AG09309 (cell line): ENCODE data around the gene TRMT44.
A peak's percentile ranks its signal among the peaks of the same experiment; 100 is the strongest.

Experiments
- DNase-seq: peaks from one replicate; pipeline ENCODE4 v3.0.0-alpha.2; 2010; ENCODE audit warnings: low read depth
- H3K4me3 ChIP-seq: 2 replicates; pipeline ENCODE4 v1.5.1; 2011; ENCODE audit warnings: mild to moderate bottlenecking, low read depth, low read length, moderate library complexity; ENCODE audit not compliant: control insufficient read depth
- CTCF ChIP-seq: IDR thresholded peaks from 2 replicates; pipeline ENCODE4 v1.5.1; 2011; ENCODE audit warnings: mild to moderate bottlenecking, low read depth, low read length, inconsistent platforms; ENCODE audit not compliant: insufficient read depth, control insufficient read depth; ENCODE audit errors: missing control alignments

TRMT44 gene

DNA sequence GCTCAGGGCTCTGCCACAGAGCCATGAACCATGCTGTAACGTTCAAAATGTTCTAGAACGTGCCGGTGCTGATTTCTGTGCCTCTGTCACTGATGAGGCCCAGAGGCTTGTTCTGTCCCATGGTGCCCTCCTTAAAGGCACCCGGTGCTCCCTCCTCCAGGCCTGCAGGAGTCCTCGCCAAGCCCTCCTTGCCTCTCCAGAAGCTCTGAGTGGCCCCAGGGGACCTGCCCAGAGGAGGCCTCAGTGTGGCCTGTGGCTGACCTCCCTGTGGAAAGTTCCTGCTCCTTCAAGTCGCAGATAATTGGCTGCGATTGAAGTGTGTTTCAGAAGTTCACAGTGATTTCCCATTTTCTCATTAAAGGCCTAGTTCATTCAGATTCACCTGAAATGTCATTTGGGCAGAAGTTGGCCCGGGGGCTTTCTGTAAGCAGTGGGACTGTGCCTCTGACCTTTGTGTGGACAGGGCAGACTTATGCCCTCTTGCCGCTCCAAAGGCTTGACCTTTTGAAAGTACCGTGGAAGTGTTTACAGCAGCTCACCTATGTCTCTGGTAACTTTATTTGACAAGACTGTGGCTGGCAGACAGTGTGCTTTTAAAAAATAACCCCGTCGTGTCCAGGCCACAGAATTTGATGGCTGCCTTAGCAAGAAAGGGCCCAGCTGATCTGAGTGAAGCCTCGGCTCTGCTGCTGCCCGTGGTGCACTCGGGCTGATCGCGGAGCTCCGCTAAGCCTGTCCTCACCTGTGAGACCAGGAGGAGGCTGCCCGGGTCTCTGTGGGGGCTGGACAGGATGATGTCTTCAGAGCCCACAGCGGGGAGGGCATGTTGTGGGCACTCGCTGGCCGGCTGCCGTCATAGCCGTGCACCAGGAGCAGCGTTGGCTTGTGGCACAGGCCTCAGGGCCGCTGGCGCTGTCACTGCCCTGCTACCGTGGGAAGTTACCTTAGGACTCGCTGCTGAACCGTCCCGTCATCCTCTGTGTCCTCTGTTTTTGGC lies 25.3 kb downstream of the TRMT44 start:
- no peak for DNase-seq
- no peak for TF ChIP-seq CTCF
- no peak overlapping the region for H3K4me3 ChIP-seq

DNA sequence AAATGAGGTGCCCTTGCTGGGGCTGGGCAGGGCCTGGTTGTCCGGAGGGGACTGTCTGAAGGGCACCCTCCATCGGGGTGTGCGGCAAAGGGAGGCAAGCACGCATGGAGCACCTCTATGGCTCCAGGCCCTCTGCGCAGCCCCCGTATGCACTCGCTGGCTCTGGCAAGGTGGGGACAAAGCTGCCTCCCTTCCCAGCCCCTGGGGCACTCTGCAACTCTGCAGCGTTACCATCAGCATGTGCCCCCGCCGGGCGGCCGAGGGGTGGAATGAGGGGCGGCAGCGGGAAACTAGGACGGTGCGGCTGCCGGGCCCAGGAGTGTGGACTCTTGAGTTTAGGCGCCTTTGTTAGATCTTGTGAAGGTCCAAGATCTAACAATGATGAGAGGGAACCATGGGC lies 26.4 kb downstream of the TRMT44 start:
- no peak overlapping the region for H3K4me3 ChIP-seq
- DNase-seq: no peak
- TF ChIP-seq CTCF: no peak

- TF ChIP-seq CTCF: peak; percentile 99
- no peak overlapping the region for H3K4me3 ChIP-seq
- DNase-seq: no peak
Measured at GRCh38 chr4:8468746-8469535, 28.4 kb downstream of the TRMT44 start.

DNA sequence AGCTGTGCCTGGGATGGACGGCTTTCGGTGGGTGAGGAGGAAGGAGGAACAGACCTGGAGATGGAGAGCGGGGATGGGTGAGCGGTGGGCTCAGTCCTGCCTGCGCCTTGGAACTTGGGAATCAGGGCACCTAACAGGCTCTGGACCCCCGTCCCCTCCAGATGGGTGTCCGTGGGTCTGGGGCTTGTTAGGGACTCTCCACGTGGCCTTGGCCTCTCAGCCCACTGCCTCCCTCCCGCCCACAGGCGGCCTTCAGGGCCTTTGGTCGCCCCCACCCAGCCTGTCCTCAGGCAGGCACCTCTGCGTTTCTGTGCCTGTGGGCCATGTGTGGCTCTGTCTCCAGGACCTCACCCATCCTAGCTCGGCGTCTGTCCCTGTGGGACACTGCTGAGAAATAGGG lies 29.0 kb downstream of the TRMT44 start:
- H3K4me3 ChIP-seq: no peak overlapping the region
- TF ChIP-seq CTCF: no peak
- DNase-seq: no peak

DNA sequence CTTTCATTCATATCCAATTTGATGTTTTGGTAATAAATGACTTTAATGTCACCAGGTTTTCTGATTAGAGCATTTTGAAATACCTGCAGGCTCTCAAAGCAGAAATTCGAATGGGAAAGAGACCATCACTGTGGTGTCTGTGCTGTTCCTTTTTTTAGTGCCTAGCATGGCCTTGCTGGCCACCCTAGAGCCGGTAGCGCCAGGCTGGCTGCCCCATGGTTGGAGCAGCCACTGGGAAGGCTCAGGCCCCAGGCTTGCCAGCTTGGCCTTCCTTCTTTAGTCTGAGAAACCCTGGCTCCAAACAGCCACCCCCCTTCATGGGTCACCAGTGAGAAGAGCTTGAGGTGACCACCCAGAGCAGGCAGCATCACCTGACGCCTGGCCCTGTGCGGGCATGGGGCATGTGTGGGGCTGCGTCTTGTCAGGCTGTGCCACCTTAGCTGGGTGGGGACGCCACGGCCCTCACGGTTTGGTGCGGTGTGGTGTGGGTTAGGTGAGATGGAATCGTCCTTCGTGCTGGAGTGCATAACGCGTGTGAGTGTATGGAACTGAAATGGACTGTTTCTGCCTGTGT lies 30.0 kb downstream of the TRMT44 start:
- H3K4me3 ChIP-seq: no peak overlapping the region
- no peak for DNase-seq
- TF ChIP-seq CTCF: no peak

DNA sequence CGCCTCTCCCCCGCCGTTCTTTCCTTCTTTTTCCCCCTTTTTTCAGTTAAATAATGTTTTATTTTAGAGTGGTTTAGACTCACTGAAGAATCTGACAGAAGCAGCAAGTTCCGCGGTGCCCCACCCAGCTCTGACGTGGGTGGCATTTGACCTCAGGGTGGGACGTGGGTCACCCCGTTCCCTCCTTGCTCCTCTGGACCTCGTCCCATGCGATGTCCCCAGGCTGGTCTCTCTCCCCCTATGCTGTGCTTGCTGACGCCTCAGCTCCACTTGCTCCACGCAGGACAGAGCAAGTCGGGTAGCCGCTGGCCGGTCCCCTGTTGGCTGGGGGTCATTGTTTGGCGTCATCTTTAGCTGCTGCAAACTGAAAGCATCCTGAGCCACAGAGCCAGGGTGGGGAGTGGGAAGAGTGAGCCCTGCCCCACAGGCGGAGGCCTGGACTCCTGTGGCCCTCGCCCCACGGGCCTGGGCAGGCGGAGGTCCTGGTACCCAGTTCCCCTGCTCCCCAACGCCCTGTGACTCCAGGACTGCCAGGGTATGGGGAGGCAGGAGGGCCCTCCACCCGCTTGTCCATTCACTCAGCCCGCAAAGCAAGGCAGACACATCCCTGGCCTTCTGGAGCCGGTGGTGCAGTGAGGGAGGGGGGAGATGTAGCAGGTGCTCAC lies 30.8 kb downstream of the TRMT44 start:
- DNase-seq: no peak
- TF ChIP-seq CTCF: no peak
- H3K4me3 ChIP-seq: no peak overlapping the region
